ENCODE data around the gene FOXN4. TPM values are rescaled to one million over a fixed set of nuclear protein-coding genes. Genes with fewer than 3 reads are reported as not detected.

FOXN4 gene
- total RNA-seq, 4 donors from 2014 or later, result not detected

DNA sequence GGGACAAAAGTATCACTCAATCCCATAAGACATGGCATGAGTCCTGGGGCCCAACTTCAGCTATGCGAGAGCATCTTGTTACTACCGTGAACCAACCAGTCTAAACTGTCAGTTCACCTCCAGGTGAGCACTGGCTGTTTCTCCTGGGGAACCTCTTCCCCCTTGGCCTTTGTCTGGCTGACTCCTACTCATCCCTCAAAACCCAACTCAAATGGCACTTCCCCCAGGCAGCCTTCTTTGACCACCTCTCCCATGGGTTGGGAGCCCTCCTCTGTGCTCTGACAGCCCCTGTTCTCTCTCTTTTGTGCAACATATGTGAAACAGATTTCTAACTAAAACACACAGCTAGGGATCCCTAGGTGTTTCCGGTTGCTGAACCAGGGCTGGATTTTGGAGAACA is 37.7 kb downstream of the FOXN4 start:
- H3K27me3 ChIP-seq, result no peaks in the 10 kb centered on the region
- no peak overlapping the region for H3K27ac ChIP-seq
- TF ChIP-seq CTCF (IDR thresholded peaks at IDR 0.05) (no peak), POLR2A (IDR thresholded peaks at IDR 0.05) (no peak), EP300 (IDR thresholded peaks at IDR 0.05) (no peak)
- DNase-seq (ENCODE audit: low spot score in 2 of 2), result no peak
- no peak overlapping the region for H3K4me3 ChIP-seq
- 95 to 96% methylated on average over 3 of the region's 3 CpGs for WGBS, 2 donors
- H3K36me3 ChIP-seq, result peaks cover 0 to 48% (median 4%) of the 10 kb centered on the region in 3 donors
- peaks cover 0 to 20% (median 0%) of the 10 kb centered on the region in 4 donors for H3K9me3 ChIP-seq
- no peaks in the 10 kb centered on the region for H3K4me1 ChIP-seq

GRCh38 chr12:109270494-109270893 is 38.6 kb downstream of the FOXN4 start:
- H3K27ac ChIP-seq, result no peak overlapping the region
- H3K27me3 ChIP-seq, result no peaks in the 10 kb centered on the region
- no peak overlapping the region for H3K4me3 ChIP-seq
- no peaks in the 10 kb centered on the region for H3K4me1 ChIP-seq
- 0 to 6% methylated on average over 1 of the region's 1 CpG for WGBS, 2 donors
- peaks cover 0 to 20% (median 0%) of the 10 kb centered on the region in 4 donors for H3K9me3 ChIP-seq
- DNase-seq (ENCODE audit: low spot score in 2 of 2), result no peak
- TF ChIP-seq POLR2A (IDR thresholded peaks at IDR 0.05), result no peak
- TF ChIP-seq CTCF (IDR thresholded peaks at IDR 0.05), result no peak
- TF ChIP-seq EP300 (IDR thresholded peaks at IDR 0.05), result no peak
- peaks cover 0 to 58% (median 10%) of the 10 kb centered on the region in 3 donors for H3K36me3 ChIP-seq

DNA sequence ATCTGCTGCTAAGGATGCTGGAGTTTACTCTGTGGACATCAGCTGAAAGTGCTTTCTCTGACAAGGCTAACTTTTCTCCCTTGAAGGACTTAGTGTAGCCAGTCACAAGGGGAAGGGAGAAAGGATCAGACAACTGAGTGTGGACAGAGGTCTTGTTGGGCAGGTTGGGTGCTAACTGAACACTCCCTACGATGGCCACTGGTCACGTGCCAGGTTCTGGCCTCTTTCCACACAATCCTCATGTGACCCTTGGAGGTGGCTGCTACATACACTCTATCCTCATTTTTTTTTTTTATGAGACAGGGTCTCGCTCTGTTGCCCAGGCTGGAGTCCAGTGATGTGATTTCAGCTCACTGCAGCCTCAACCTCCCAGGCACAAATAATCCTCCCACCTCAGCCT is 39.7 kb downstream of the FOXN4 start:
- WGBS, 2 donors, result 84% methylated on average over 3 of the region's 3 CpGs
- peaks cover 0 to 20% (median 0%) of the 10 kb centered on the region in 4 donors for H3K9me3 ChIP-seq
- H3K27ac ChIP-seq, result no peak overlapping the region
- peaks cover 0 to 68% (median 10%) of the 10 kb centered on the region in 3 donors for H3K36me3 ChIP-seq
- TF ChIP-seq POLR2A (IDR thresholded peaks at IDR 0.05) (no peak), EP300 (IDR thresholded peaks at IDR 0.05) (no peak), CTCF (IDR thresholded peaks at IDR 0.05) (no peak)
- H3K4me3 ChIP-seq, result no peak overlapping the region
- H3K4me1 ChIP-seq, result no peaks in the 10 kb centered on the region
- DNase-seq (ENCODE audit: low spot score in 2 of 2), result no peak
- no peaks in the 10 kb centered on the region for H3K27me3 ChIP-seq

DNA sequence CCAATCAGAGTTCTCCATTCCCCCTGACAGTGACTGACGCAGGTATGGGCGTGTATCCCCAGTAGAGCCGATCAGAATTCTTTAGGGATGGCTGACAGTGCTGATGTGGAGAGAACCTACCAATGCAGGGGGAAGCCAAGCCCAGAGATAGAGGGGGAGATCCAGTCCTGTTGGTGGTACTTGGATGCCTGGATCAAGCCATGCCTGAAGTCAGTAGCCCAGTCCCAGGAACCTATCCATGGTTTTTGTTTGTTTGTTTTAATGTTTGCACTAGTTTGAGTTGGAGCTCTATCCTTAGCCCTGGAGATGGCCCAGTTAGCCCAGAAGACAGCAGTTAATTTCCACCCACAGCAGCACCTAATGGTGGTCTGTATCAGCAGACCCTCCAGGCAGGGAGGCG is 40.2 kb downstream of the FOXN4 start:
- H3K36me3 ChIP-seq, result peaks cover 0 to 74% (median 10%) of the 10 kb centered on the region in 3 donors
- 89 to 91% methylated on average over 4 of the region's 4 CpGs for WGBS, 2 donors

DNA sequence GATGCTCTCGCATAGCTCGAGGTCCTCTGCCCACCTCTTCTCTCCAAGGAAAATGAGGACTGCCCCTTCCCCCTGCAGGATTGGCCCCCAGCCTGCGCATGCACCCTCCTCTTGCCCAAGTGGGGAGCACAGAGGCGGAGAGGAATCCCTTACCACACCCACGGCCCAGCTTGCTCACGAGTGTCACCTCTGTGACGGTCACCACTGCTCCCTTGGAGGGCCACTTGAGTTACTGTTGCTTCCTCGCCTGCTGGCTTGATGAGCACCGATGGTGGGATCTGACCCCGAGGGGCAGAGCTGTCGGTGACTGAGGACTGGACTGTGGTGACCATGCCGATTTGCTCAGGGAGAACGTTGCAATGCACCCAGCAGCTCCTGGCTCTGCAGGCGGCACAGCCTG is 41.7 kb downstream of the FOXN4 start:
- 84 to 89% methylated on average over 14 of the region's 14 CpGs for WGBS, 2 donors
- Histone ChIP-seq H3K27ac (no peak overlapping the region), H3K36me3 (peaks cover 2 to 89% (median 10%) of the 10 kb centered on the region in 3 donors), H3K9me3 (peaks cover 0 to 32% (median 2%) of the 10 kb centered on the region in 4 donors), H3K4me3 (no peak overlapping the region), H3K27me3 (no peaks in the 10 kb centered on the region), H3K4me1 (no peaks in the 10 kb centered on the region)
- DNase-seq (ENCODE audit: low spot score in 2 of 2), result no peak
- TF ChIP-seq POLR2A (IDR thresholded peaks at IDR 0.05), result no peak

More for the DNA sequence above, 40.2 kb downstream of the FOXN4 start:
- TF ChIP-seq EP300 (IDR thresholded peaks at IDR 0.05), result no peak
- TF ChIP-seq POLR2A (IDR thresholded peaks at IDR 0.05), result no peak
- TF ChIP-seq CTCF (IDR thresholded peaks at IDR 0.05), result no peak
- Histone ChIP-seq H3K27me3 (no peaks in the 10 kb centered on the region), H3K27ac (no peak overlapping the region), H3K4me3 (no peak overlapping the region), H3K4me1 (no peaks in the 10 kb centered on the region), H3K9me3 (peaks cover 0 to 20% (median 0%) of the 10 kb centered on the region in 4 donors)
- no peak for DNase-seq (ENCODE audit: low spot score in 2 of 2)

Data from tibial nerve (tissue), 4 donors.